ENCODE data around the gene TTC23. TPM values are rescaled to one million over a fixed set of nuclear protein-coding genes. Genes with fewer than 3 reads are reported as not detected.
"Not testable (repeated sequence)": the region's sequence is repeated elsewhere in the genome, so short reads cannot be mapped to it uniquely, and the experiment has no call there.

Gene TTC23
- total RNA-seq, 1 donor from 2014 or later: 2.7 TPM

DNA sequence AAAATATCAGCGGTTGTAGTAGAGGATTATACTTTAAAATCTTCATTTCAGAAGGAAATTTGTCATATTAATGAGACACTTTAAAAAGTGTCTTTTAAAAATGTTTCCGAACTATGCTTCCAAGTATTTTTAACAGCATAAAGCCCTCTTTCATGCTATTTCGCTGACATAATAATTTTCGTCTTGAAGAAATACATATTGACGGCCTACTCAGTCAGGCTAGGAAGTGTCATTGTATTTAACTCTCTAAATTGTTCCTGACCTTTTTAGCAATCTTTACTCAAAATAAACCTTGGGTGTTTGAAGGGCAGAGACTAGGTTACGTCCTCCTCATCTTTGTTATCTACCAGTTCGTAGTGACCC lies 1.1 kb upstream of the TTC23 start:
- intact Hi-C loops (cut with micrococcal nuclease): loop anchor here (2.0 to 10.0 kb wide), 3 partner anchors 676 to 1290 kb away; partner anchors contain the start of genes ADAMTS17 and ARRDC4

DNA sequence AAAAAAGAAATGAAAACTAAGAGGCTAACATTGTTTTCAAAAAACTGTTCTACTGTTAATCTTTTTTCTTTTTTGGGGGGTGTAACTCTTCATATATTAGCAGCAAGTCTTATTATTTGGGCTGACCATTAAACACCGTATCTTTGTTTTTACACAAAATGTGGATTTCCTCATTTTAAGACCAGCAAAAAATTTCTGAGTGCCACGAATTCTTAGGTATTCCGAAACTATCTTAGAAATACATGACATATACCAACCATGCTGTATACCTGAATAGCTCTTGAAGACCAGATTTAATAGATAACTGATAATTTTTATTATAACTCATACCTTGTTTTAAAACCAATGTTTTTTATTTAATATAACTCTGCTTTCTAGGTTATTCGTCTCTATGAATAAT lies 620 bp upstream of the TTC23 start:
- intact Hi-C loops (cut with micrococcal nuclease): loop anchor here (2.0 to 10.0 kb wide), 3 partner anchors 677 to 1289 kb away; partner anchors contain the start of genes ADAMTS17 and ARRDC4

DNA sequence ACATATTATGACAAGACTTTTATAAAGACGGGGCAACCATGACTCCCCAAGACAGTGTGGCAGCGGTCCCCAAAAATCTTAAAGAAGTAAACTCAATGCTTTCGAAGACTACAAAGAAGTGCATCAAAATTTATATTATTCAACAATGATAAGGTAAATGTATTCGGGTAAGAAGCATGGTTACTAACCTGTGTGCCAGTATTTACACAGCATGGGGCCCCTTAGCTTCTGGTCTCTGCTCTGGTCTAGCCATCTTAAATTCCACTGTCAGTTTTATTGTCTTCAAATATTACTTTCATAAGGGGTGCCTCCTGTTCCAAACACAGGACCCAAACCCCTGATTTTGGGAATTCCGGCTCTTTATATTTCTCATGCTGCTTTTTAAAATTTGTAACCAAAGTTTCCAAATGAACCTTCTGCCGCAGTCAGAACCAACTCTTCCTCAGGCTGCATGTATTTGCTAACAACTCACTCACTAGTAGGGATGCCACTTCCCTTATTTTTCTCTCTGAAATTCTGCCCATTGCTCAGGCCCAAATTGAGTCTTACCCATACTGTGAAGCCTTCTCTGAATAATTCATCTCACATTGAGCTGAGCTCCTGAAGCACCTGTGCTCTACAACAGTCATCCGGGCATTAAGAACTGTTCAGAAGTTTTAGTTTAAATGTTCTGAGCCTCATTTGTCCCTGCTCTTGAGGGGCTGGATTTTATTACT lies 1.2 kb downstream of the TTC23 start:
- intact Hi-C loops (cut with micrococcal nuclease): no loop called here

DNA sequence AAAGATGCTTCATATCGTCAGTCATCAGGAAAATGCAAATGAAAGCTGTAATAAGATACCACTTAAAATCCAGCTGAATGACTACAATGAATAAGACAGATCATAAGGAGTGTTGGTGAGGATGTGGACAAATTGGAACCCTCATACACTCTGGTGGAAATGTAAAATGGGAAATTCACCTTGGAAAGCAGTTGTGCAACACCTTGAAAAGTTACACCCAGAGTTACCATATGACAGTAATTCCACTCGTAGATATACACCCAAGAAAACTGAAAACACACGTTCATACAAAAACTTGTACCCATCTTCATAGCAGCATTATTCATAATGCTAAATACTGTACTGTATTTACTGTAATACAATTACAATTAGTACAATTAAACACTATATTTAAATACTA lies 2.3 kb downstream of the TTC23 start:
- intact Hi-C loops (cut with micrococcal nuclease): no loop called here

DNA sequence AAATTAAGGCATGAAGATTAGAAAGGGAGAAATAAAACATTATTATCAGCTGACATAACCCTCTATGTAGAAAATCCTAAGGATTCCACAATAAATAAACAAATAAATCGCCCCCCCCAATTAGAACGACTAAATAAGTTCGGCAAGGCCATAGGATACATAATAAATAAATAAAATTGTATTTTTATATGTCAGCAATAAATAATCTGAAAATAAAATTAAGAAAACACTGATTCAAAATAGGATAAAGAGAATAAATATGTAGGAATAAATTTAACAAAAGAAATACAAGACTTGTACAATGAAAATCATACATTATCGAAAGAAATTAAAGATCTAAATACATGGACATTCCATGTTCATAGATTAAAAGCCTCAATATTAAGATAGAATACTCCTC lies 5.1 kb downstream of the TTC23 start:
- intact Hi-C loops (cut with micrococcal nuclease): no loop called here

DNA sequence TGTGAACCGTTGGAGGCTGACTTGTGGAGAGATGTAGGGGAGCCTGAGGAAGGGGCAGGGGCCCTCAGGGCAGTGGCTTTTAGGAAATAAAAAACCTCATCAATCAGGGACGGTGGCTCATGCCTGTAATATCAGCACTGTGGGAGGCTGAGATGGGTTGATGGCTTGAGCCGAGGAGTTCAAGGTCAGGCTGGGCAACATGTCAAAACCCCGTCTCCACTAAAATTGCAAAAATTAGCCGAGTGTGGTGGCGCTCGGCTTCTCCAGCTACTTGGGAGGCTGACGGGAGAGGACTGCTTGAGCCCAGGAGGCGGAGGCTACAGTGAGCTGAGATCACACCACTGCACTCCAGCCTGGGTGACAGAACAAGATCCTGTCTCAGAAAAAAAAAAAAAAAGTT lies 7.6 kb downstream of the TTC23 start:
- intact Hi-C loops (cut with micrococcal nuclease): no loop called here

DNA sequence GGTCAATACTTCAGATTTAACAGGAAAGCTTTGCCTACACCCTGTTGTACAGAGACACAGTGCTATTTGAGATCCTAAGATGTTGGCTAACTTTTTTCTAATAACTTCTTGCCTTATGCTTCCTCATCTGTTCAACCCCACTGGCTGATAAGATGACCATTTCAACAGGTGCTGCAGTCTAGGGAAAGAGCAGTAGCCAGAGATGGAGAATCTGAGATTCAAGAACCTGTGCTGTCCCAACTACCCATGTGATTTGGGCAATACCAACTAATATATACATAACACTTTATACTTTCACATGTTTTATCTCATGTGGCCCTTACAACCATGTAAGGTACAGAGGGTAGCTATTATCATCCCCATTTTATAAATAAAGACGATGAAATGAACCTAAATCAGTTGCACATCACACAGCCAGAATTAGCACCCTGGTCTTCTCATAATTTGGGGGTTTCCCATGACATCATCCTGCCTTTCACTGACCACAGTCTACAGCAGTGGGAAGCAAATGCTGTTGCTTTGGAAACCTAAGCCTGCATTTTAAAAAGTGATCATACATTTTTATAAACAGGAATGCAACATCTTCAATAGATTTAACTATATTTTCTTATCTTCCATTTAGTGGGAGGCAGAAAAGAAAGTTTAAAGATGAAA lies 9.7 kb downstream of the TTC23 start:
- intact Hi-C loops (cut with micrococcal nuclease): no loop called here

DNA sequence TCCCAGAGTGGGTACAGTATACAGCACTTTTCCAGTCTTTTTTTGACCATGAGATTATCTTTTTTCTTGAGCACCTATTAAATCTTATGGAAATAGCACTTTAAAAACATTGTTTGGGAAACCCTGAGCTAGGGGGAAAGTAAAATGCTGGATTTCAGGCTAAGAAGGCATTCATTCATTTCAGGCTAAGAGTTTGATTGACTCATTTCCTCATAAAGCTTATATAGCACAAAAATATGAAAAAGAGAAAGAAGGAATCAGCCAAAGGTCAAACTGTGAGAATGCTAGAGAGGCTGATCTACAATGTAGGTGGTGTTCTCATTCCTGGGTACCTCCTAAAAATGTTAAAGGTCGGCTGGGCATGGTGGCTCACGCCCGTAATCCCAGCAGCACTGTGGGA lies 10.5 kb downstream of the TTC23 start:
- intact Hi-C loops (cut with micrococcal nuclease): no loop called here

DNA sequence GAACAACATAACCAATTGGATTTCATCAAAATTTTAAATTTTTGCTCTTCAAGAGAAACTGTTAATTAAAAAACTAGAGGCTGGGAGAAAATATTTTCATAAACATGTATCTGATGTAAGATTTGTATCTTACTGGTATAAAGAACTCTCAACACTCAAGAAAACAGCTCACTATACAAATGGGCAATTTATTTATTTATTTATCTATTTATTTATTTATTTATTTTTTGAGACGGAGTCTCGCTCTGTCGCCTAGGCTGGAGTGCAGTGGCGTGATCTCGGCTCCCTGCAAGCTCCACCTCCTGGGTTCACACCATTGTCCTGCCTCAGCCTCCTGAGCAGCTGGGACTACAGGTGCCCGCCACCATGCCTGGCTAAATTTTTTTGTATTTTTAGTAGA lies 15.2 kb downstream of the TTC23 start:
- intact Hi-C loops (cut with micrococcal nuclease): not testable (repeated sequence)

DNA sequence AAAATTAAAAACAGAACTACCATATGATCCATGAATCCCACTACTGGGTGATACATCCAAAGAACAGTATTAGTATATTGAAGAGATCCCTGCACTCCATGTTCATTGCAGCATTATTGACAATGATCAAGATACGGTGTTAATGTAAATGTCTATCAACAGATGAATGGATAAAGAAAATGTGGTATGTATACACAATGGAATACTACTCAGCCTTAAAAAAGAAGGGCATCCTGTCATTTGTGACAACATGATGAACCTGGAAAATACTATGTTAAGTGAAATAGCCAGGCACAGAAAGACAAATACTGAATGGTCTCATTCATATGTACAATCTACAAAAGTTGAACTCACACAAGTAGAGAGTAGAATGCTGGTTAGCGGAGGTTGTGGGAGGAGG lies 16.6 kb downstream of the TTC23 start:
- intact Hi-C loops (cut with micrococcal nuclease): no loop called here

DNA sequence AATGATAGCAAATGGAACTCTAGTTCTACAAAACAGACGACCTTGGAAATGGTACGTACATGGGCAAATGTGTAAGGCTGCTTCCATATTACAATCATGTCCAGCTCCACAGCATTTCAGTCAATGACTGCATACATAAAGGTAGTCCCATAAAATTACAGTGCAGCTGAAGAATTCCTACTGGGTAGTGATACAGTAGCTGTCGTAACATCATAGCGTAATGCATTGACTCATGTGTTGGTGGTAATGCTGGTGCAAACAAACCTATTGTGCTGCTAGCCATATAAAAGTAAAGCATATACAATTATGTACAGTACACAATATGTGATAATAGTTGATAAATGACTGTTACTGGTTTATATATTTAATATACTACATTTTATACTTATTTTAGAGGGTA lies 18.5 kb downstream of the TTC23 start:
- intact Hi-C loops (cut with micrococcal nuclease): no loop called here

DNA sequence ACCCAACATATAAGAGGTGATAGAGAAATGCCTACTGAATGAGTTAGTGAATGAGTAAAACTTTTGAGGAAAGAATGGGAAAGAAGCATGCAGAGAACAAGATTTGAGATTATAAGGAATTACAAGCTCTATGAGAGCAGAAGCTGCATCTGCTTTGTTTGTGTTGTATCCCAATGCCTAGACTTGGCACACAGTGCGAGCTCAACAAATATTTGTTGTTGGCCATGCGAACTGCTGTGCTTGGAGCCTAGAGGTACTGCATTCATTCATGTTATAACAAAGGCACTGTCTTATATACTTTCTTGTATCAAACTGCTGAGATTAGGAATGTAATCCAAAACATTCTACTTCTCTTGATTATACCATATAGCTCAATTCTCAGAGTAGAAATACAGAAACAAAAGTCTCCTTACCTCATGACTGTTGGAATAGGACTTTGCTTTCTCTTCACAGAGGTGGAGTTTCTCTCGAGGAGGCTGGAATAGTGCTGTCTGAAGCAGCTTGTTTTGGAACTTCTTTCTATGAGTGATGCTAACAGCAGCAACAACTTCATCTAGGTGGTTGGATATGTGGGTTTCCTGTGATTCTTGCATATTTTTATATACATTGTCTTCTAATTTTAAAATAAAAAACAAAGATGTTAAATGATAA lies 21.1 kb downstream of the TTC23 start:
- intact Hi-C loops (cut with micrococcal nuclease): no loop called here

DNA sequence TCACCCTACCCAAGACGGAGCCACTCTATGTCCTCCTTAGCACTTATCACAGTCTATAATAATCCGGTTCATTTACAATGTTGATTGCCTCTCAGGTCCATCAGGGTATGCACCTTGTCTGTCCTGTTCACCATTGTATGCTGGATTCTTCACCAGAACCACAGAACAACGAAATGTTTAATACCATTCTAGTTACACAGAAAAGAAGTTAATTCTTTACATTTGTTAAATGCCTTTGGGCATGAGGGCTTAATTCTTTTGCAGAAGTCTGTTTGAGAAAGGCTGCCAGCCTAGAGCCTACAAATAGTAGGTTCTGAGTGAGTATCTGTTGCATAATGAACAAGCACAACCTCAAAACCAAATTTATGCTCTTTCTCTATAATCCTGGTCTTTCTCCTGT lies 22.6 kb downstream of the TTC23 start:
- intact Hi-C loops (cut with micrococcal nuclease): no loop called here

DNA sequence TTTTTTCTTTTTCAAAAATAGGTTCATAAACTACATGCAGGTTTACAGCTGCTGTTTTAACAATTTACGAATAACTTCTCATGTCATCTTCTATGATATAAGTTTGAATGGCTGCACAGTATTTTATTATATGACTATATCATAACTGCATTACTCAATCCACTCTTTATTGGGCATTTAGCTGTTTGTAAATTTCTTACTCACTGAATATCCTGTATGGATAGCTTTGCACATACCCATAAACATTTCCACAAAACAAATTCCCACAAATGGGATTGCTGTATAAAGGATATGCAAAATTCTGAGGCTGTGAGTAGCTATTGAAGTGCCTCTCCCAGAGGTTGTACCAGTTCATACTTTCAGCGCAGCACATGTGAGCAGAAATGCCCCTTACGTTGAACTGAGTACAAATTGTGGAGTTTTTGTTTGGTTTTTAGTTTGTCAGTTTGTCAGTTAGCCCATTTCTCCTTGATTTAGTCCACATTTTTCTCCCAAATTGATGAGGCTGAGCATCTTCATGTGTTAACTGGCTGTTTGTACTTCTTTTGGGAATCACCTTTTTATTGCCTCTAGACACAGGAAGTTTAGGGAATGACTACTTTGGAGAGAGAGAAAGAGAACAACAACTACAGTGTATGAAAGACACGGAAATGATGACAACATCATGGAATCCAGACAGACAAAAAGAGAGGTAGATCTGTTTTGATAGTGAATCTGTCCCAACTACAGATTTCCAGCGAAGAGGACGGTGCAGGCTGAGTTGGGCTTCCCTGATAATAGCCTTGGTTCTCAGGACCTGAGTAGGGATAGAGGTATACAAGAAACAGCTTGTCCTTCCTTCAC lies 24.8 kb downstream of the TTC23 start:
- intact Hi-C loops (cut with micrococcal nuclease): no loop called here

DNA sequence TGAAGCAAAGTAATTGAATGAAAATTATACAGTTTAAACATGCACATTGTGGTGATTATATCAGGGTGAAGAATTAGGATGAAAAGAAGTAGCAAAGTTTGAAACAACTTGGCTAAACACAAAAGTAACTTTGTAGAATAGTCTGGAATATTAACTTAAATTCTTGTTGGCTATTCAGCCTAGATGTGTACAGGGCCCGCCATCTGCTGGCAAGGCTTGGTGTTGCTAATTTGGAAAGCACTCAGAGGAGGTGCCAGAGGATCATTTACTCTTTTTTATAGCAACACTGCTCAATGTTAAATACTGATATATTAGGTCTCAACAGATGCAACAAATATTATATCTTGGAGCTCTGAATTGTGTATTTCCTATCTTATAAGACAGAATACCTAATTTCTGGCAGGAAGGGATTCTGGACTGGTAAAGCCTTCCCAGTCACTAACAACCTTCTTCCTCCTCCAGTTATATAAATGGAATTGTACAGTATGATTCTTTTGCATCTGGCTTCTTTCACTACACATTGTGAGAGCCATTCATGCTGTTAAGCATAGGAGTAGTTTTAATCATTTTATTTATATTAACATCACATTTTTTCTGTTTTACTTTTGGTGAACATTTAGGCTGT lies 36.1 kb downstream of the TTC23 start:
- intact Hi-C loops (cut with micrococcal nuclease): loop anchor here (1.0 kb wide), 2 partner anchors 109 to 113 kb away; no protein-coding TSS in a partner anchor

DNA sequence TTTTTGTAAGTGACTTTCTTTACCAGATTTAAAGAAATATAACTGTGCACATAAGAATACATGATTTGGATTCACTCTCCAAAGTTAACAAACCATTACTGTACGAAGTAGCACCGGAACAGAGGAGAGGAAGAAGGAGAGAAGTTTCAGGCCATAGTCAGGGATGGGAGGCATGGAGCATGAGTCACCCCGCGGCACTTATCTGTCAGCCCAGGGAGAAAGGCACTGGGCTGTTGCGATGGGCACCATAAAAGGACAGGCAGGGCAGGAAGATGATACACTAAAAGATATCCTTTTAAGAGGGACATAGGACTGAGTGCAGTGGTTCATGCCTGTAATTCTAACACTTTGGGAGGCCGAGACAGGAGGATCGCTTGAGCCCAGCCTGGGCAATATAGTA lies 37.0 kb downstream of the TTC23 start:
- intact Hi-C loops (cut with micrococcal nuclease): no loop called here

DNA sequence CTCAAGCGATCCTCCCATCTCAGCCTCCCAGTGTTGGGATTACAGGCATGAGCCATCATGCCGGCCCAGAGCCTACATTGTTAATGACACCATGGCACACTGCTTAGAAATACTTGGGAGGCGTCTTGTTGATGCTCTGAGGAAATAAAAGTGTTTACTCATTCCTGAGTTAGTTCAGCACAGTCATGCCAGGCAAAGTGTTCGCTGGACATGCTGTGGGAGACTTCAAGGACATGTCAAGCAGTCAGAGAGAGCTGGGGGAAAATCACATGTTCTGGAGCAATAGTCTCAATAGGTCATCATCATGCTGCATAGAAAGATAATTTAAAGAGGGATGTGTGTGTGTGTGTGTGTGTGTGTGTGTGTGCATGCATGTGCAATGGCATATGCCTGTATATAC lies 37.5 kb downstream of the TTC23 start:
- intact Hi-C loops (cut with micrococcal nuclease): no loop called here

DNA sequence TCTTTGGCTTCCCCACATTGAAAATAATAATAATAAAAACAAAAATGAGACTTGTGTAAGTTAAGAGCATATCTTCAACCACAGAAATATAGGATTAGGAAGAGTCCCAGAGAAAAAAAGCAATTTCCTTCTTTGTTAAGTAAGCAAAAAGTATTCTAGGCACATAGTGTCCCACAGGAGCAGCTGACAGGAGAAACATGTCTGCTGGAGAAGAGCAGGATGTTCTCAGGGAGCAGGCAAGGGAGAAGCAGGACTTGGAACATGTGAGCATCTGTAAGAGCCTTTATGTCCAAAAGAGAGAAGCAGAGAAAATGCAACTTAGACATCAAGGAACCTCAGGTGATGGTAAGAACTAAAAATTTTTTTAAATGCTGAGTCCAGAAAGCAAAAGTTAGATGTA lies 39.0 kb downstream of the TTC23 start:
- intact Hi-C loops (cut with micrococcal nuclease): no loop called here

DNA sequence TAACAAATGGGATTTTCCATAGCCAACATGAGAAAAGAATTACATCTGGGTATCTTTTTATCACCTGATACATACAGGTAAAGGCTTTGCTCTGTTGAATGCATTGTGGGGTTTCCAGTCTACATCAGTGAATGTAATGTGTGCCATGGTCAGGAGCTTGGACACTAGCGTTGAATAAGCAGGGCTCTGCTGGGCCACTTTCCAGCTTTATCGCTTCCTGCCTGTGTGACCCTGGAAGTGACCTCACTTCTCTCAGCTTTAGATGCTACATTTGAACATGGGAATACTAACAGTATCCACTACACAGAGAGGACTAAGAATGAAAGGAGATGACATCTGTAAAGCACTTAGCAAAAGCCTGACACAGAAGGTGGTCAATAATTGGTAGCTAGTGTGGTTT lies 40.1 kb downstream of the TTC23 start:
- intact Hi-C loops (cut with micrococcal nuclease): no loop called here

DNA sequence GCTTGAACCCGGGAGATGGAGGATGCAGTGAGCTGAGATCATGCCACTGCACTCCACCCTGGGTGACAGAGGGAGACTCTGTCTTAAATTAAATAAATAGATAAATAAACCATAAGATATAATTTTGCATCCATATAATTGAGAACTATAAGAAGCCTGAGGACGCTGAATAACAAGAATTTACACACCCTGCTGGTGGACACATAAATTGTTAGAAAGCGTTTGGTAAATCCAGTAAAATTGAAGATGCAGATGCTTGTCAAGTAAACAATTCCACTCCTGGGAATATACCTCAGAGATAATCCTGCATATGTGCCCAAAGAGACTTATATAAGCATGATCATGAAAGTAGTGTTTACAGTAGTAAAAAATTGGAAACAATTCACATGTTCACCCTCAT lies 41.7 kb downstream of the TTC23 start:
- intact Hi-C loops (cut with micrococcal nuclease): no loop called here

DNA sequence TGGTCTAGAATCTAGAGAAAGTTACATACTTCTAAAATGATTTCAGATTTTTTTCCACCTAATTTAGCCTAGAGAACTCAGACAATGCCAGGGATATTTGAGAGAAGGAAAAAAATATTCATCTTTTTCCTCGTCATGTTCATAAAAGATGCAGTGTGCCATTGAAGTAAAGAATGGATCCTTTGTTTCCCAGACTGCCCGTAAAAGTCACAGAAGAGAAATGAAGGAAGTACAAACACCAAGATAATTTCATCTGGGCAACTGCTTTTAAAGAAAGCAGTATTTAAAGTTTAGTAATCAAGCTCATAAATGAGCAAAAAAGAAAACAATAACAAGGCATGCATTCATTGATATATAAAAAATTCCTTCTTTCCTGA lies 47.2 kb downstream of the TTC23 start:
- intact Hi-C loops (cut with micrococcal nuclease): no loop called here

All from T-helper 2 cell treated with Interferon-gamma antibody and Interleukin-4, amounts not matched to agents 100 ng/mL and 5 ng/mL, for 36 hours (primary cell).